HCEC 1CT (cell line): ENCODE results near the gene MRPL3.

ENCODE experiments used
- DNase-seq: peaks from one replicate; pipeline ENCODE4 v3.0.0-alpha.2; 2017

The MRPL3 gene

GRCh38 chr3:131502530-131503319 lies at the start of gene MRPL3:
TSS of gene MRPL3 (minus strand) at chr3:131502971. CDS start at chr3:131502821, 150 bp downstream.
- DNase-seq = peak; percentile 87

- no peak for DNase-seq
Observed at GRCh38 chr3:131551761-131552160, 49.0 kb upstream of the MRPL3 start.

DNA sequence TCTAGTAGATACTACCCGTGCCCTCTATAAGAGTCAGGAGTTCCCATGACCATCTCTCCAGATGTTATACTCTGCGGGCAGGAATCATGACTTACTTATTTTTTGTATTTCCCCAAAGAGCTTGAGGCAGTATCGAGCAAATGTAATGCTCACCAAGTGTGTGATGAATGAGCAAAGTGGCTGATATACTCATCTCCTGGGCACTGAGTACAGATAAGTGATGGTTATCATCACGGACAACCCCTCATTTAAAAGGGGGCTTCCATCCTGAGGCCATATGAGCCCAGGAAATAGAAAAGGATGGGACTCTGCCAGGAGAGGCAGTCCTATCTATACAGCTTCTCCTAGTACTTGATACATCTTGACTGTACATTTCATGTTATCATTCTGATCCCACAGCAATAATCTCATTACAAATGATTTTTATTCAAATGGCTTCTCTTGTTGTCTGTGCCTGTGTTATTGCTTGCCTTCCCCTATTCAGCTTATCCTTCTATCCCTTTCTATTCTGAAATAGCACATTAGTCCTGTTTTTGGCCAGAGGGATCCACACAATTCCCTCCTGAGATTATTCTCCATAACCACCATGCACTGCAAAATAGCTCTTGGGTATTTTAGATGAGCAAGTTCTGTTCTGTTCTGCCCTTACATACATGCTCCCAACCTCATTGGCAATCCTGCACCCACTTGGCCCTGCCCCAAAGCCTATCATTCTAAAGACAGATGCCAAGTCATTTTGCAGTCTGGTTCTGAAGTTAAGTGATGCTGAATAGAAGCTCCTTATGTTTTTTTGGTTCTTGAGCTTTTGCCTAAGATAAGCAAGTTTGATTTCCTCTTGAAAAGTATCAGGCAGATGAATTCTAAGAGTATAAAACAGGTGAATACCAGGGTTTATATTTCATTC lies 48.0 kb upstream of the MRPL3 start:
- no peak for DNase-seq

DNA sequence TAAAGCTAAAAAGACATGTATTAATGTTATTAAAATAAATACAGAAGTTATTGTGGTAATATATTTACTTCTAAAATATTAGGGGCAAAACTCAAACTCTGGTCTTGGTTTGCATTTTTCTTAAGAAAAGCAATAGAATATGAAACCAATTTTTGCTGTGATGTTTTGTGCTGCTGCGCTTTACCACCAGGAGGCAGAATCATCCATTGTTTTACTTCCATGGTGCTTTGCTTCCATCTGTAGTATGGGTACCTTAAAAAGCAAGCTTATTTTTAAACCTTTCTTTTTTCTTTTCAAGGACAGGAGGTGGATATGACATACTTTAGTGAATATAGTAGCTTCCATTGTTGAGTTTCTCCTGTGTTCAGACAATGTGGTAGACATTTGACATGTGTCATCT lies 46.6 kb upstream of the MRPL3 start:
- DNase-seq = no peak

DNA sequence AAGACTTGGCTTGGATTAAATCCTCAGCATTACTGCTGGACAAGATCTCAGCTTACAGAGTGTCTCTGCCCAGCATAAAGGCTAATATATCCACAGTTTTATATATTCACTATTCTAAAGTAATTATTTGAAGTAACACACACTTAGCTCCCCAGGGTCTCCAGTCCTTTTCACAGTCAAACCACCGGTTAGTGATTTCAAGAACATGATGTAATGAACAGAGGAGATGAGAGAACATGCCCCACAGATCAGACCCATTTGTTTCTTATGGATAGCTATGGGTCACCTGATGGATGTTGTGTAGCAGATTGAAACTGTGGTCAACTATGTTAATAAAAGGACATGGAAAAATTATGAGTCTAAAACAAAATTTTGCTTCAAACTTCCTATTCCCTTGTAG lies 44.8 kb upstream of the MRPL3 start:
- no peak for DNase-seq

- no peak for DNase-seq
Observed at GRCh38 chr3:131546441-131546840, 43.7 kb upstream of the MRPL3 start.

- DNase-seq = no peak
Observed at GRCh38 chr3:131544557-131544956, 41.8 kb upstream of the MRPL3 start.

GRCh38 chr3:131543714-131544113 lies 40.9 kb upstream of the MRPL3 start:
- peak; percentile 87 for DNase-seq

GRCh38 chr3:131541288-131541687 lies 38.5 kb upstream of the MRPL3 start:
- no peak for DNase-seq

DNA sequence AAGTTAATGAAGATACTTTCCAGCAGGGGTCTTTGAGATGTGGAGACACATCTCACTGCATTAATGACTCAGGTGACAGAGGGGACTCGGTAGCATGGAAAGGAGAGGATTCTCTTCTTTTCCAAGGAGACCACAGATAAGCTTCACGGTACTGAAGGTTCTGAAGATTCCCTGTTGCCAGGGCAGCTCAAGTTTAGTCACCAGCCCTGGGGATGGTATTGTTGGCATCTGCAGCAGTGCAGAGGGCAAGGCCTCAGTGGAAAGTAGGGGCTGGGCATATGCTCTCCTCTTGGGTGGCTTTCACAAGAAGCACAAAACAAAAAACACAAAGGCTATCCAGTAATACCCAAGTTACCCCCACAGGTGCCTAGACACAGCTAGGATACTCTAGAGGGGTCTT lies 38.0 kb upstream of the MRPL3 start:
- DNase-seq = no peak

GRCh38 chr3:131540143-131540542 lies 37.4 kb upstream of the MRPL3 start:
- no peak for DNase-seq

DNA sequence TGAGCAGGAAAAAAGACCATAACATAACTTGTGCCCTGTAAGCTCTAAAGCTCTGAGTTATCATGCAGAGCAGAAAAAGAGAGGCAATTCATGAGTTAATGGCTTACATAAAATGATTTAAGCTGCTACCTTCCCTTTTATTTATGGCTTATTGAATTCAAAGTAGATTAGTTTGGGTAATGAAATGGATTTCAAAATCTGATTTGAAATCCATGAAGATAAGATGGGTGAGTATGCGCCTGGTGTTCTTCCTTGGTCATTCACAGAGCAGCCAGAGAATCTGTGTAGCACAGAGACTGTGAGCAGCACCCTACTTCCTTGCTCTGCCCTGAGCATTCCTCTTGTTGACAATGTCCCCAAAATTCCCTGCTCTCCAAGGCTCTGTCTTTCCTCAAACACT lies 36.2 kb upstream of the MRPL3 start:
- no peak for DNase-seq

- no peak for DNase-seq
Observed at GRCh38 chr3:131537531-131537930, 34.8 kb upstream of the MRPL3 start.

GRCh38 chr3:131535596-131535995 lies 32.8 kb upstream of the MRPL3 start:
- peak; percentile 86 for DNase-seq

GRCh38 chr3:131535131-131535530 lies 32.4 kb upstream of the MRPL3 start:
- DNase-seq = peak; percentile 59

- no peak for DNase-seq
Observed at GRCh38 chr3:131532645-131533044, 29.9 kb upstream of the MRPL3 start.

DNA sequence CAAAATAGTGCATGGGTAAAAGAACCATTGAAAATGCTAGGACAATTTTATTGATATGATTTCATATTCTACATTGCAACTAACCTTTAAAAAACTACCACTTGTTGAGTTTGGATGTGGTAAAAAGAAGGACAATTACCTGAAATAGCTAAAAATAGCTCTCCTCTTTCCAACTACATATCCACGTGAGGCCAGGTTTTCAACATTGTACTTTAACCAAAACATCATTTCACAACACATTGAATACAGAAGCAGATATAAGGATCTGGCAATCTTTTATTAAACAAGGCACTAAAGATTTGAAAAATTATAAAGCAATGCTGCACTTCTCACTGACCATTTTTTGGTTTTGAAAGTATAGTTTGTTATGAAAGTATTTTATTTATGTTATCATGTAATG lies 28.1 kb upstream of the MRPL3 start:
- no peak for DNase-seq

DNA sequence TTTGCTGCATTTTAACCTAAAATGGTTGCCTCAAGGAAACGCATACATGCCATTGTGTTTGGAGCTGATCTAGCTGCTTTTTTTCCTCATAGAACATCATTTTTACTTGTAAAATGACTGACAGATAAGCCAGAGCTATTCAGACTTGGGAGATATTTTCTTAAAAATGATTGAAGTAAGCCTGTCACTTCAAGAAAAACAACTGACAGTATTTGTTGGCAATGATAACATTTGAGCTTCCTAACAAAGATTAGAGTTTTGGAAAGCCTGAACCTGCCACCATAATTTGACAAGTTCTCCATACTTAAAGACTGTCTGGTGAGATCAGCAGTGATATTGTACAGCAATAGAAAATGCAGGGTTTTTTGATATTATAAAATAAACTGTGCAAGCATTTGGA lies 27.6 kb upstream of the MRPL3 start:
- DNase-seq = no peak

- peak; percentile 46 for DNase-seq
Observed at GRCh38 chr3:131526801-131527347, 24.1 kb upstream of the MRPL3 start.

DNA sequence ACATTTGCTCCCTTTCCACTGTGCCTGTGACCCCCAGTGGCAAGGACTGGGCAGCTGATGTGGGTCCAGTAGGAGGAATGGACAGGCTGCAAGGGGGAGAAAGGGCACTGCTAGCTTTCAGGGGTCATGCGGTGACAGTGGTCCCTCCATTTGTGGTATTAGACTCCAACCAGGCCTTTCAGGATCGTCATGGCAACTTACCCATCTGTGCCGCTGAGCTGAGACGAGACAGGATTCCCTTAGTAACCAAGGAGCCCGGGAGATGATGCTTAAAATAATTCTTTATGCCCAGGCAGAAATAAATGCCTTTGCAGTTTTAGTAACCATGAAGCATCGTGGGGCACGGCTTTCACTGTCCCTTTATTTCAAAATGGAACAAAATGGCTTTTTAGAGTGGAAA lies 15.9 kb upstream of the MRPL3 start:
- no peak for DNase-seq

DNA sequence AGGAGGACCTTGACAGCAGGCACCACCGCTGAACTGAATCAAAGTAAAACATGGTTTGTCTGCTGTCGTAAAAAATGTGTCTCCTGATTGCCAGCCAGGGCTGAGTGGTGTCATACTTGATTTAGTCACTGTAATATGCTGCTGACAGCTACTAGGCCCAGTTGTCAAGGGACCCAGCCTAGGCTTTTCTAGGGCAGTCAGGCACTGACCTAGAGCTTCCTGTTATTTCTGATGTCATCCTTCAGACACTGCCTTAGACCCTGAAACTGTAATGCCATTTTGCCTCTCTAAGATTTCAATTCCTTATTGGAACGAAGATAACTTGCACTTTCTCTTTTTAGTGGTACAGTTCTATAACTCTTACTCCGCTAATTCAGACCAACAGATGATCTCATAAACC lies 2.6 kb upstream of the MRPL3 start:
- DNase-seq = no peak

GRCh38 chr3:131503320-131503635 lies 507 bp upstream of the MRPL3 start:
- peak; percentile 2 for DNase-seq

GRCh38 chr3:131501949-131502348 lies 822 bp downstream of the MRPL3 start:
- DNase-seq = no peak

GRCh38 chr3:131494706-131495105 lies 8.1 kb downstream of the MRPL3 start:
- no peak for DNase-seq
